Parathyroid adenoma (tissue), 2 donors: ENCODE data around the gene NPAS3.

Experiments
- H2AFZ ChIP-seq: fragments of 300-600 bp; sonication (generic); one replicate; pipeline ENCODE4 v1.7.0; 2017; ENCODE audit warnings: antibody characterized with exemption, mild to moderate bottlenecking
- H3K27ac ChIP-seq: fragments of 300-600 bp; sonication (generic); one replicate; pipeline ENCODE4 v1.7.0; 2017
- H3K27me3 ChIP-seq: fragments of 300-600 bp; sonication (generic); one replicate; pipeline ENCODE4 v1.7.0; 2017; ENCODE audit warnings: low read length; ENCODE audit not compliant: control insufficient read depth, insufficient read depth
- H3K36me3 ChIP-seq: fragments of 300-600 bp; sonication (generic); one replicate; pipeline ENCODE4 v1.7.0; 2017; ENCODE audit warnings: low read length; ENCODE audit not compliant: control insufficient read depth, insufficient read depth
- H3K4me1 ChIP-seq: fragments of 300-600 bp; sonication (generic); one replicate; pipeline ENCODE4 v1.7.0; 2017; ENCODE audit warnings: control low read depth
- H3K4me2 ChIP-seq: fragments of 300-600 bp; sonication (generic); one replicate; pipeline ENCODE4 v1.7.0; 2017; ENCODE audit warnings: low read length
- H3K4me3 ChIP-seq: fragments of 300-600 bp; sonication (generic); one replicate; pipeline ENCODE4 v1.7.0; 2017; ENCODE audit warnings: low read depth, low read length
- H3K79me2 ChIP-seq: fragments of 300-600 bp; sonication (generic); one replicate; pipeline ENCODE4 v1.7.0; 2017; ENCODE audit warnings: control low read depth
- H3K9ac ChIP-seq: fragments of 300-600 bp; sonication (generic); one replicate; pipeline ENCODE4 v1.7.0; 2017; ENCODE audit warnings: mild to moderate bottlenecking
- H3K9me3 ChIP-seq: fragments of 300-600 bp; sonication (generic); one replicate; pipeline ENCODE4 v1.7.0; 2017; ENCODE audit warnings: low read length; ENCODE audit not compliant: control insufficient read depth
- TF ChIP-seq, protein P1 (sequence below): fragments of 300-600 bp; sonication (generic); IDR thresholded peaks from one replicate; pipeline ENCODE4 v1.7.0; 2017; ENCODE audit warnings: antibody characterized with exemption, mild to moderate bottlenecking
- donor health status: primary hyperparathyroidism.

Gene NPAS3

GRCh38 chr14:33568935-33569579, 630.4 kb downstream of the NPAS3 start:
- Histone ChIP-seq H2AFZ (no peak overlapping the region), H3K4me1 (no peaks in the 10 kb centered on the region), H3K36me3 (no peaks in the 10 kb centered on the region), H3K9me3 (no peaks in the 10 kb centered on the region), H3K9ac (no peak overlapping the region), H3K79me2 (no peaks in the 10 kb centered on the region), H3K4me2 (no peak overlapping the region), H3K27me3 (no peaks in the 10 kb centered on the region), H3K4me3 (no peak overlapping the region), H3K27ac (no peak overlapping the region)
- TF ChIP-seq, protein P1, sequence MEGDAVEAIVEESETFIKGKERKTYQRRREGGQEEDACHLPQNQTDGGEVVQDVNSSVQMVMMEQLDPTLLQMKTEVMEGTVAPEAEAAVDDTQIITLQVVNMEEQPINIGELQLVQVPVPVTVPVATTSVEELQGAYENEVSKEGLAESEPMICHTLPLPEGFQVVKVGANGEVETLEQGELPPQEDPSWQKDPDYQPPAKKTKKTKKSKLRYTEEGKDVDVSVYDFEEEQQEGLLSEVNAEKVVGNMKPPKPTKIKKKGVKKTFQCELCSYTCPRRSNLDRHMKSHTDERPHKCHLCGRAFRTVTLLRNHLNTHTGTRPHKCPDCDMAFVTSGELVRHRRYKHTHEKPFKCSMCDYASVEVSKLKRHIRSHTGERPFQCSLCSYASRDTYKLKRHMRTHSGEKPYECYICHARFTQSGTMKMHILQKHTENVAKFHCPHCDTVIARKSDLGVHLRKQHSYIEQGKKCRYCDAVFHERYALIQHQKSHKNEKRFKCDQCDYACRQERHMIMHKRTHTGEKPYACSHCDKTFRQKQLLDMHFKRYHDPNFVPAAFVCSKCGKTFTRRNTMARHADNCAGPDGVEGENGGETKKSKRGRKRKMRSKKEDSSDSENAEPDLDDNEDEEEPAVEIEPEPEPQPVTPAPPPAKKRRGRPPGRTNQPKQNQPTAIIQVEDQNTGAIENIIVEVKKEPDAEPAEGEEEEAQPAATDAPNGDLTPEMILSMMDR: no peak

- no peaks in the 10 kb centered on the region for H3K9me3 ChIP-seq
- no peak overlapping the region for H3K4me2 ChIP-seq
- no peak overlapping the region for H3K27ac ChIP-seq
- no peak overlapping the region for H3K4me3 ChIP-seq
- no peak overlapping the region for H2AFZ ChIP-seq
- no peaks in the 10 kb centered on the region for H3K4me1 ChIP-seq
- H3K27me3 ChIP-seq: no peaks in the 10 kb centered on the region
- no peaks in the 10 kb centered on the region for H3K36me3 ChIP-seq
- H3K9ac ChIP-seq: no peak overlapping the region
- no peaks in the 10 kb centered on the region for H3K79me2 ChIP-seq
- TF ChIP-seq, protein P1: no peak
Measured at GRCh38 chr14:33569821-33570687, 631.4 kb downstream of the NPAS3 start.

DNA sequence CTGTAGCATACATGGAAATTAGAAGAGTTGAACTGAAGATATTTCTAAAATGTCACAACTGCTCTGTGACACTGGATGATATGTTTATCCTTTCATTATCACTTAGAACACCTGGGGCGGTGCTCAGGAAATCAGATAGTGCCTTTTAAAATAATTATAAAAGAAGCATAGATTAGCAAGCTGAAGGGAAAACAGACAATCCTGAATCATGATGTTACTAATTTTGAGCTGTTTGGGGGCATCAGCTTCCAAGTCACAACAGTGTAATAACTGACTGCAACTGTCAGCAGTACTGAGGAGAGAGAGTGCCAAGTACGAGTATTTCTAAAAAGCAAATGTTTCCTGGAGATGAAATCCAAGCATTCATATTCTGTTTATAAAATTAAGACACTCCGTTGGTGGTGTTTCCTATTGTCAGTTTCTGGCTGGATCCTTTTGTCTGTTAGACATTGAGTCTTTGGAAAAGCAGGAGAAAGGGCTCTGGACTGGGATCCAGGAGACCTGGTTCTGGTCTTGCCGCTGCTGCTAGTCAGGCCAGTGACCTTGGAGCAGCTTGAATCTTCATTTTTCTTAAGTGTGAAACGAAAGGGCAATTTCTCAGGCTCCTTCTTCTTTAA, 632.1 kb downstream of the NPAS3 start:
- TF ChIP-seq, protein P1: no peak
- Histone ChIP-seq H3K79me2 (no peaks in the 10 kb centered on the region), H3K9ac (no peak overlapping the region), H2AFZ (no peak overlapping the region), H3K27me3 (no peaks in the 10 kb centered on the region), H3K27ac (no peak overlapping the region), H3K4me3 (no peak overlapping the region), H3K36me3 (no peaks in the 10 kb centered on the region), H3K4me2 (no peak overlapping the region), H3K9me3 (no peaks in the 10 kb centered on the region), H3K4me1 (no peaks in the 10 kb centered on the region)

- H3K9me3 ChIP-seq: no peaks in the 10 kb centered on the region
- H3K27me3 ChIP-seq: no peaks in the 10 kb centered on the region
- TF ChIP-seq, protein P1: no peak
- no peak overlapping the region for H3K9ac ChIP-seq
- no peaks in the 10 kb centered on the region for H3K4me1 ChIP-seq
- H2AFZ ChIP-seq: no peak overlapping the region
- no peaks in the 10 kb centered on the region for H3K79me2 ChIP-seq
- H3K27ac ChIP-seq: no peak overlapping the region
- no peak overlapping the region for H3K4me3 ChIP-seq
- H3K36me3 ChIP-seq: no peaks in the 10 kb centered on the region
- H3K4me2 ChIP-seq: no peak overlapping the region
Measured at GRCh38 chr14:33573301-33573880, 634.7 kb downstream of the NPAS3 start.
